Right atrium auricular region (tissue), 2 donors: ENCODE data around the gene FNIP2. TPM values are rescaled to one million over a fixed set of nuclear protein-coding genes. Genes with fewer than 3 reads are reported as not detected.

ENCODE experiments used
- DNase-seq: peaks from one replicate; pipeline ENCODE4 v3.0.0-alpha.2; 2019; ENCODE audit warnings: low spot score
- H3K27ac ChIP-seq, 2 donors: fragments of 200-600 bp; sonication (generic); 1 replicate in 1 of 2; 2 replicates in 1 of 2; pipeline ENCODE4 v1.5.1; 2016 to 2019
- H3K27me3 ChIP-seq, 2 donors: fragments of 200-600 bp; sonication (generic); one replicate each; pipeline versions ENCODE4 v1.5.1 to v1.6.0; 2017 to 2019
- H3K36me3 ChIP-seq: fragments of 200-600 bp; sonication (generic); one replicate; pipeline ENCODE4 v1.5.1; 2016
- H3K4me1 ChIP-seq, 2 donors: fragments of 200-600 bp; sonication (generic); one replicate each; pipeline versions ENCODE4 v1.5.1 to v1.6.0; 2017 to 2019
- H3K4me3 ChIP-seq, 2 donors: fragments of 200-600 bp; sonication (generic); 1 replicate in 1 of 2; 2 replicates in 1 of 2; pipeline ENCODE4 v1.5.1; 2017 to 2019; ENCODE audit warnings: mild to moderate bottlenecking in 1 of 2, moderate library complexity in 1 of 2
- H3K9me3 ChIP-seq, 2 donors: fragments of 200-600 bp; sonication (generic); one replicate each; pipeline ENCODE4 v1.5.1; 2019
- total RNA-seq, 2 donors: library from RNA; depleted of rRNA; stranded (reverse); fragments of >200 nt; gene quantifications; one replicate each; pipeline ENCODE4 v1.1.0, GENCODE V29; 2016
- TF ChIP-seq, protein P1 (sequence below), 2 donors: fragments of 200-600 bp; sonication (generic); IDR thresholded peaks; one replicate each; pipeline ENCODE4 v1.5.1; 2019; ENCODE audit warnings: antibody characterized with exemption in 2 of 2

Gene FNIP2
- total RNA-seq, result 10 to 100 TPM; 38.3 to 42.4 TPM

DNA sequence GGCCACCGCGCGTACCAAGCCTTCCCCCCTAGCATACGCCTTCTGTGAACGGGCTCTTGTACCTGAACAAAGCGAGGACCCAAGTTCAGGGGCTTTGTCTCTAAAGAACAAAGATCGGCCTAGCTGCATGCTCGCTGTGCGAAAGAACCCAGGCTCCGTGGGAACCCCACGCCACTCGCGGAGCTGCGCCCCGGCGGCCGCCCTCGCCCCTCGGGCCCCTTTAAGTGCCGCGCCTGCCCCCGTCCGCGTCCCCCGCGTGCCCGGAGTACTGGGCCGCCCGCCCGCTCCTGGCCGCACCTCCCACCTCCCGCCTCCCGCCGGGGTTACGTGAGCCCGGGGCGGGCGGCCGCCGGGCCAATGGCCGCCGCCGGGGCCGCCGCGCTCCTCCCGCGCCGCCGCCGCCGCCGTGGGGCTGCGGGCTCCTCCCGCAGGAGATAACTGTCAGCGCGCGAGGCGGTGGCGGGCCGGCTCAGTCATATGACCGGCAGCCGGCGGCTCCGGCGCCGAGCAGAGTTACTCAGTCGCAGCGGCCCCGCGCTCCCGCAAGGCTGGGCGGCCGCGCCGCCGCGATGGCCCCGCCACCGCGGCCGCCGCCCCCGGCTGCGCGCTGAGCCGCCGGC is at the start of gene FNIP2:
Gene FNIP2, plus strand, starts transcription at position 472 of the 620 bp plus-strand sequence. CDS start 187 bp downstream, outside the sequence.
- H3K4me3 ChIP-seq, result peak within 1 kb of the TSS; percentile 87 to 91

DNA sequence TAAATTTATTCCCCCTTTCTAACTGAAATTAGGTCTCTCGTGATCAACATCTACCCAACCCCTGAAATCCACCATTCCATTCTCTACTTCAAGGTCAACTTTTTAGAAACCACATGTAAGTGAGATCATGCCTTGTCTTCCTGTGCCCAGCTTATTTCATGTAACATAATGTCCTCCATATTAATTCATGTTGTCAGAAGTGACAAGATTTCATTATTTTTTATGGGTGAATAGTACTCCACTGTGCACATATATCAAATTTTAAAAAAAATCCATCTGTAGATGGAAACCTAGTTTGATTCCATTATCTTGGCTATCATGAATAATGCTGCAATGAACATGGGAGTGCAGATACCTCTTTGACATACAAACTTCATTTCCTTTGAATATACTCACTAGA is 47.1 kb upstream of the FNIP2 start:
- no peak for DNase-seq
- Histone ChIP-seq H3K9me3 (no peaks in the 10 kb centered on the region), H3K27me3 (no peaks in the 10 kb centered on the region), H3K36me3 (peaks cover 33% of the 10 kb centered on the region), H3K27ac (no peak overlapping the region), H3K4me3 (no peak overlapping the region), H3K4me1 (peaks cover 0 to 18% of the 10 kb centered on the region in 2 donors)
- TF ChIP-seq, protein P1, sequence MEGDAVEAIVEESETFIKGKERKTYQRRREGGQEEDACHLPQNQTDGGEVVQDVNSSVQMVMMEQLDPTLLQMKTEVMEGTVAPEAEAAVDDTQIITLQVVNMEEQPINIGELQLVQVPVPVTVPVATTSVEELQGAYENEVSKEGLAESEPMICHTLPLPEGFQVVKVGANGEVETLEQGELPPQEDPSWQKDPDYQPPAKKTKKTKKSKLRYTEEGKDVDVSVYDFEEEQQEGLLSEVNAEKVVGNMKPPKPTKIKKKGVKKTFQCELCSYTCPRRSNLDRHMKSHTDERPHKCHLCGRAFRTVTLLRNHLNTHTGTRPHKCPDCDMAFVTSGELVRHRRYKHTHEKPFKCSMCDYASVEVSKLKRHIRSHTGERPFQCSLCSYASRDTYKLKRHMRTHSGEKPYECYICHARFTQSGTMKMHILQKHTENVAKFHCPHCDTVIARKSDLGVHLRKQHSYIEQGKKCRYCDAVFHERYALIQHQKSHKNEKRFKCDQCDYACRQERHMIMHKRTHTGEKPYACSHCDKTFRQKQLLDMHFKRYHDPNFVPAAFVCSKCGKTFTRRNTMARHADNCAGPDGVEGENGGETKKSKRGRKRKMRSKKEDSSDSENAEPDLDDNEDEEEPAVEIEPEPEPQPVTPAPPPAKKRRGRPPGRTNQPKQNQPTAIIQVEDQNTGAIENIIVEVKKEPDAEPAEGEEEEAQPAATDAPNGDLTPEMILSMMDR (IDR thresholded peaks at IDR 0.05), result no peak

More for the DNA sequence above, at the start of gene FNIP2:
- peak within 1 kb of the TSS; percentile 93 for H3K27ac ChIP-seq
- H3K36me3 ChIP-seq, result no peaks in the 10 kb centered on the region
- peak; percentile 82 for DNase-seq
- peaks cover 0 to 37% of the 10 kb centered on the region in 2 donors for H3K4me1 ChIP-seq
- no peaks in the 10 kb centered on the region for H3K27me3 ChIP-seq
- no peaks in the 10 kb centered on the region for H3K9me3 ChIP-seq
- TF ChIP-seq, protein P1 (IDR thresholded peaks at IDR 0.05), result no peak

DNA sequence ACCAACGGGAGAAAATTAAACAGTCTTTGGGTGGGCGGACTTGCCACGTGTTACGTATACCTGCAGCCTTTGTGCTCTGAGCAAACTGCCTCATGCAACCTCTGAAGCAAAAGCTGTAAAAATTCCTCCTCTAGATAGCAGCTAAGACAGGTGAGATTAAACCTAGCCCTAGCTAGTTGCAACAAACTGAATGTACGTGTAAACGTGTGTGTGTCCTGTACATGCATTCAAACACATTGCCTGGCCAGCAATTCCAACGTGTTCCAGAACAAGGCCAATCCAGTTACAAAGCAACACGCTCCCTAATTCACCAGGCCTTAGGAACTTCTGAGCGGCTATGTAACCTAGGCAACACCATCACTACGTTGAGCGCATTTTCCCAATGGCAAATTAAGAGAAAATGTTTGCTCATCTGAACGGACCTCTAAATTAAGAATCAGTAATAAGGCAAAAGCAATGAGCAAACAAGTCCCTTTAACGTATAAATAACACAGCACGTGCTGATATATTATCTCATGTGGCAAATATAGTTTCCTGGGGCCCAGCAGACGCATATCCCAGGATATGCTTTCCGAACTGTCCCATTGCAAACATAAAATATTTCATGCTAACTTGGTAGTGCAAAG is 46.4 kb upstream of the FNIP2 start:
- no peaks in the 10 kb centered on the region for H3K27me3 ChIP-seq
- H3K36me3 ChIP-seq, result peaks cover 25% of the 10 kb centered on the region
- H3K27ac ChIP-seq, result peak overlapping the region; percentile 89
- peaks cover 0 to 18% of the 10 kb centered on the region in 2 donors for H3K4me1 ChIP-seq
- H3K4me3 ChIP-seq, result peak overlapping the region; percentile 70 to 78
- no peak for DNase-seq
- H3K9me3 ChIP-seq, result no peaks in the 10 kb centered on the region
- TF ChIP-seq, protein P1 (IDR thresholded peaks at IDR 0.05), result no peak

DNA sequence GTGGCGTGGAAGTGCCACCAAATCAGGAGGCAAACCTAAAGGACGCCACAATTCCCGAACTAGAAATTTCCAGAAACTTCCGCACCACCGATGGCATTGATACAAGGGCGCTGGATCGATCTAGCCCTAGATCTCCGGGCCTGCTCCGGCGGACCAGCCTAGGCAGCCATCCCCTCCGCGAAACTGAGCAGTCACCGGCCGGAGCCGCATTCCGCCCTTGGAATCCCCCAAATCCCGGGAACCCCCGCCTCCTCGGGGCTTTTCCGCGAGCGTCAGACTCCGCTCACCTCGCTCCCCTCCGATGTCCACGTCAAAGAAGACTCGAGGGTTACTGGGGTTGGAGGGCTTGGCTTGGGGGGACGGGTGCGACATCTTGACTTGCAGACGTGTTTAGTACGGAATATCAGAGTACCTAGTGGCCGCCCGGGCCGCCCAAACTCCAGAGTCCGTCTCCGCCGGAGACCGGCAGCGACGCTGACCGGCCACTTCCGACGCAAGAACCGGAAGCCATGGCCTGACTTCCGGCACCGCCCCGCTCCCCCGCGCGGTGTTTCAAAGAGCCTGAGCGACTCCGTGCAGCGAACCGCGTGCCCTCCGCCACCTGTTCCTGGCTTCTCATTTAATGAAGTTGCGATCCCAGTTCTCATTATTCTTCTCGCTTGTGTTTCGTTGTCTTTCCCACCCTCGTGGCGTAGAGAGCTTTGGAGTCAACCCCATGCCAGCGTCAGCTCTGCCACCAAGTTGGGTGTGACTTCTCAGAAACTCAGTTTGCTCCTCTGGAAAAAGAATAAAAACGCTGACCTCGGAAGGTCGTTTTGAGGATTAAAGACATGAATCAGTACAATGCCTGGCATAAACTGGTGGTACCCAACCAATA is 45.7 kb upstream of the FNIP2 start, which contains the start of gene PPID:
Gene PPID, minus strand, starts transcription at position 480 of the 877 bp plus-strand sequence. Its CDS starts 108 bp downstream, at position 372.
- peak within 1 kb of the TSS; percentile 70 to 78 for H3K4me3 ChIP-seq
- H3K36me3 ChIP-seq, result peaks cover 18% of the 10 kb centered on the region
- TF ChIP-seq, protein P1 (IDR thresholded peaks at IDR 0.05), result peak in 1 of 2 donors; percentile 10

DNA sequence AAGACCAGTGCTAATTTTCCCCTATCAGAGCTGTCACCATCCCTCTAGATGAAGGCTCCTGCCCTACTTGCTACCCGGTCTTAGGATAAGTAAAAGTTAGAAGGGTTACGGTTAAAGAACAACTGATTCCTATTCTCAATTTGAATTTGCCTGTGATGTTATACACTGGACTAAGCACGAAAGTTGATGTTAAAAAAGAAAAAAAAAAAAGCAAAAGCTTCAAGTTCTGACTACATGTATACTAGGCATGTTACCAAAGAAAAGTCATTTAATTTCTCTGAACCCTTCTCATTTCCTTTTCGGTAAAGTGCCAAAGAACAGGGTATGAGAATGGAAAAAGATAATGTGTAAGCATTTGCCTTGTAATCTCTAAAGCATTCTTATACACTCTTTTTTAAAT is 44.2 kb upstream of the FNIP2 start:
- no peak for DNase-seq
- Histone ChIP-seq H3K27ac (no peak overlapping the region), H3K36me3 (peaks cover 4% of the 10 kb centered on the region), H3K4me3 (no peak overlapping the region), H3K4me1 (peaks cover 0 to 18% of the 10 kb centered on the region in 2 donors), H3K9me3 (no peaks in the 10 kb centered on the region), H3K27me3 (no peaks in the 10 kb centered on the region)
- TF ChIP-seq, protein P1 (IDR thresholded peaks at IDR 0.05), result no peak

More for the DNA sequence above, 45.7 kb upstream of the FNIP2 start, which contains the start of gene PPID:
- peaks cover 0 to 18% of the 10 kb centered on the region in 2 donors for H3K4me1 ChIP-seq
- H3K9me3 ChIP-seq, result no peaks in the 10 kb centered on the region
- peak within 1 kb of the TSS; percentile 89 for H3K27ac ChIP-seq
- DNase-seq, result peak; percentile 79
- no peaks in the 10 kb centered on the region for H3K27me3 ChIP-seq
